Measurements from ENCODE around the gene TXNRD2.

TXNRD2 gene

GRCh38 chr22:19905347-19906276, 36.0 kb downstream of the TXNRD2 start:
- no peak for DNase-seq (ENCODE audit: low read depth, low spot score)

GRCh38 chr22:19904935-19905334, 36.7 kb downstream of the TXNRD2 start:
- DNase-seq (ENCODE audit: low read depth, low spot score): no peak

- no peak for DNase-seq (ENCODE audit: low read depth, low spot score)
Observed at GRCh38 chr22:19904174-19904856, 37.3 kb downstream of the TXNRD2 start.

- DNase-seq (ENCODE audit: low read depth, low spot score): no peak
Observed at GRCh38 chr22:19903513-19903912, 38.1 kb downstream of the TXNRD2 start.

DNA sequence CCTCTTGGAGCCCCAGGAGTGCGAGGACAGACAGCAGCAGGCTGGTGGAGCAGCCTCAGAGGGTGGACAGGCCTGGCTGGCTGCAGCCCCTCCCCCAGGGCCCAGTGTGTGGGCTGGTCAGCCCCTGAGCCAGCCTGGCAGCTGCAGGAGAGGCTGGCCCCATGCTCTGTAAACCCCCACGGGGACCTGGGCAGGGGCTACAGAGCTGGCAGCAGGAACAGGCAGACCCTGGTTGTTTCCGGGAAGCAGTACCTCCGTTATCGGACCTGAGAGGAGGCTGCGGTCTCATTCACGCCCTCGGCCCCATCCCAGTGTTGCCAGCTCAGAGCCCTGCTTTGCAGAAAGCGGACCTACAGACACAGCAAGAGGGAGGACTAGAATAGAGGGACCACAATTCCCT, 38.6 kb downstream of the TXNRD2 start:
- no peak for DNase-seq (ENCODE audit: low read depth, low spot score)

- no peak for DNase-seq (ENCODE audit: low read depth, low spot score)
Observed at GRCh38 chr22:19902245-19902715, 39.3 kb downstream of the TXNRD2 start.

DNA sequence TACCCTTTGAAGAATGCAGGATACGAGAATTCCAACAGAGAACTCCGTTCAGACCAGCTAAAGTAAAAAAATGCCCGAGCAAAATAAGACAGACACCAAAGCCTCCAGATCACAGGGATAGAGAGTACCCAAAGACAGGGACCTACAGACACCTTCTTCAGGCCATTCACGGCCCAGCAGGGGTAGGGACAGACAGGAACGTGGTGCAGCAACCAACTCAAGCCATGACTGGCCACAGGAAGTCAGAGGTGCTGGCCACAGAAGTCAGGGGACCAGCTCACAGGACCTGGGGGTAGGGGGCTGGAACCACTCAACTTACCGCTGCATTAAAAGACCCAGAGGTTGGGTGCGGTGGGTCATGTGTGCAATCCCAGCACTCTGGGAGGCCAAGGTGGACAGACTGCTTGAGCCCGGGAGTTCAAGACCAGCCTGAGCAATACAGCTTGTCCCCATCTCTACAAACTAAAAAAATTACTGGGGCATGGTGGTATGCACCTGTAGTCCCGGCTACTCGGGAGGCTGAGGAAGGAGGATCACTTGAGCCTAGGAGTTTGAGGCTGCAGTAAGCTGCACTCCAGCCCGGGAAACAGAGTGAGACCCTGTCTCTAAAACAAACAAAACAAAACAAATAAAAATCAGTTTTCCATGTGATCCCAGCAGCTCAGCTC, 39.9 kb downstream of the TXNRD2 start:
- DNase-seq (ENCODE audit: low read depth, low spot score): no peak

GRCh38 chr22:19900707-19901436, 40.7 kb downstream of the TXNRD2 start:
- no peak for DNase-seq (ENCODE audit: low read depth, low spot score)

DNA sequence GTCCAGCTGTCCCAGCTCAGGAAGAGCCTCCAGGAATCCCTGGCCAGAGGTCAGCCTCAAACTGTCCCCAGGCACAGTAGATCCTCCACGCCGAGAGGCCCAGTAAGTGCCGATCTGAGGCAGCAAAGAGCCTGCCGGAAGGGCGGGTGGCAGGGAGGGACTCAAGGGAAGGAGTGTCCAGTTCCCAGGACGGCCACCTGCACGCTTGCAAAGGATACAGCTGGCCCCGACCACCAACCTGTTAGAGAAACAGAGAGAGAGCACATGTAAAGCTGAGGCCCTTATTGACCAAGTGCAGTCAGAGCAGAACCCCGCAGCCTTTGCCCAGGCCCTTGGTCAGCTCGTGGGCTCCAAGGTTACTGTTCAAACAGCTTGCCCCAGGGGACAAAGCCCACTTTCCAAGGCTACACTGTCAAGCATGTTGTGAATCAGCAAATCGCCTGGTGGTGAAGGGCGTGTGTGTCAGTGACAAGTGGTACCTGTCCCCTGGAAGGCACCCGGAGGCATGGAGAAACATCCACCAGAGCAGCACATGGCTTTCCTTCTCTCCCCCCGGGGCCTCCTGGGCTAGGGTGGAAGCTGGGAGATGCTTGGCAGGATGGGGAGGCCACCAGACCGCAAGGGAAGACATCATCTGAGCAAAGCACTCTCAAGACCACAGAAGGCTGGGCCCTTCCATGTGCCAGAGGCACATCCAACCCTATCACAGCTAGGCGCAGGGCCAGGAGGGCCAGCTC, 42.6 kb downstream of the TXNRD2 start:
- DNase-seq (ENCODE audit: low read depth, low spot score): no peak

DNA sequence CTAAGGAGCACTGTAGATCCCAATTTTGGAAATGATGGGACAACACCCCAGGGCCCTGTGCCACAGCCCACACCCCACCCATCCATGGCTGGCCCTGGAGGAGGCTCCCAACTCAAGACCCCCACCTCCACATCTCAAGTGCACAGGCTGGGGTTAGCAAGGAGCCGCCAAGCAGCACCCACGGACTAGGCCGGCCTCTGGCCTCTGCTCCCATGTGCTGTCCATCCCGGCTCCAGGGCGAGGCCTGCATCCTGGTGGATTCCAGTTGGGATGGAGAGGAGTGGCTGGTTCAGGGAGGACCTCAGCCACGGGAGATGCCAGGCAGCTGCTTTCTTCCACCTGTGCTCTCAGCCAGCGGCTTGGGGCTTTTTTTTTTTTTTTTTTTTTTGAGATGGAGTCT, 43.5 kb downstream of the TXNRD2 start:
- no peak for DNase-seq (ENCODE audit: low read depth, low spot score)

DNA sequence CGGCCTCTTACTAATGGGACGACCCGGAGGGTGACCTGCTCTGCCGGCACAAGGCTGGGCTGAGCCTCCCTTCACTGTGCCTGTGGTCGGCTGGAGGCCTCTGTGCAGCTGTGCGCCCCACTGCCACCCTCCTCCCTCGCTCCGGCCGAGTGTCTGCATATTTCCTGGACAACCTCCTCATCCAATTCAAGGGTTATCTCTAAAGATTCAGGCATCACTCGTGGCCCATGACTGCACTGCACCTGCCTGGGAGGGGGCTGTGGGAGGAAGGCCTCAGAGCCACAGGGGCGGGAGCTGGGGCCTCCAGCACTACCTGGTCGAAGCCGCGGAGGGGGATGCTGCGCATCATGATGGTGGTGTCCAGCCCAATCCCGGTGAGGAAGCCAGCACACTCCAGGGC, 43.9 kb downstream of the TXNRD2 start:
- no peak for DNase-seq (ENCODE audit: low read depth, low spot score)

- DNase-seq (ENCODE audit: low read depth, low spot score): no peak
Observed at GRCh38 chr22:19896665-19897355, 44.8 kb downstream of the TXNRD2 start.

GRCh38 chr22:19895160-19895849, 46.3 kb downstream of the TXNRD2 start:
- no peak for DNase-seq (ENCODE audit: low read depth, low spot score)

DNA sequence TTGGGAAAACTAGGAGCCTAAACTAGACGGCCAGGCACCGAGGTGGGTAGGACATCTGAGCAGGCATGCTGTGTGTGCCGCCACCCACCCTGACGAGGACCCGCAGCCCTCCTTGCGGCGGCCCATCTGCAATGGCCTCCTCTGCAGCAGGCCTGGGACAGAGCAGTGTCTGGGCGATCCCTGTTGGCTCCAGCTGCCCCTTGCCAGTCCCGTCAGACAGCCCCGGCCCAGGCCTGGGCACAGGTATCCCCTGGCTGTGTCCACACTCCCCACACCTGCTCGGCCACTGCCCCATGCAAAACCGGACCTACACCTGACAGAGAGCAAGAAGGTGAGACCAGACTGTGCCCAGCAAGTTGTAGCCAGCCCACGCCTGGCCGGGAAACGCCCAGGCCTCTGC, 48.3 kb downstream of the TXNRD2 start:
- DNase-seq (ENCODE audit: low read depth, low spot score): no peak

DNA sequence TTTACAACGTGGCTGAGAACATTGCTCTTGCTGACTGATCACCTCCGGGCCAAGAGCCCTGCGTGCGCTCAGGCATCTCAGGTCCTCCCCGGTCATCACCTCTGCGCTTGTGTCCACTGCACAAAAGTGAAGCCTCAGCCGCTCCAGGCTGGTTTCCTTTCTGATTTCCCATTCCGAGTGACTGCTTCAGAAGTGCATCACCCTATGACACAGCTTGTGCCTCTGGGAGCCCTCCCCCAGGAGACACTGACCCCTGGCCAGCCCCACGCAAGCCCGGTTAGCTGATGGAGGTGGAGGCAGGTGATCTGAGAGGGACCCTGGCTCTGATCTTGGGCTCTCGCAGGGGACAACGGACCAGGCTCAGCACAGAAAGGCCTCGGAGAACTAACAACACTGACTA, 48.7 kb downstream of the TXNRD2 start:
- no peak for DNase-seq (ENCODE audit: low read depth, low spot score)

DNA sequence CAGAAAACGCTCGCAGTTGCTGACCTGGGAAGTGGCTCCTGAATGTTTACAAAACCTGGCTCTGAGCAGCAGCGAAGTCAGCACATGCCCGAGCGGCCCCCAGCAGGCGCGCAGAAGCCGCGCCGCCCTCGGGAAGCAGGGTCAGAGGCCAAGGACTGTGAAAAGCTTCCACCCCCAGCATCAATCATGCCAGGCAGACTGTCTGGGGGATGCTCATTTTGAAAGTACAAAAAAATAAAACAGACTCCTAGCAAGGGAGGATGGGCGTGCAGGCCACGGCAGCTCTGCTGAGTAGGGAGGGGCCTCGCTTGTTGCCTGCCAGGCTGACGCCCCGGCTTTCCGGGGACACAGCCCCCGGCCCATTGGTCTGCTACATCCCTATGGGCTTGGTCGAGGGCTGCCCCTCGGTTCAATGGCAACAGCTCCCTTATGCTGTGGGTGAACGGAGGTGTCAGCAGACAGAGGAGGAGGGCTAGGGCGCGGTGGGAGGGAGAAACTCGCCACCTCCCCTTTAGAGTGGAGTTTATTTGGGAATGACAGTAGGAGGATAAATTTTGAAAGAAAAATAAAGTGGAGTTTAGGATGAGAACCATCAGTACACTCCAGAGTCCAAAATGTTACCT, 49.2 kb downstream of the TXNRD2 start:
- DNase-seq (ENCODE audit: low read depth, low spot score): no peak

GRCh38 chr22:19891317-19892256, 50.0 kb downstream of the TXNRD2 start:
- DNase-seq (ENCODE audit: low read depth, low spot score): no peak
